ENCODE data around the gene TBX15.
"Not testable (repeated sequence)": the region's sequence is repeated elsewhere in the genome, so short reads cannot be mapped to it uniquely, and the experiment has no call there.

TBX15 gene

GRCh38 chr1:118923319-118923718 is 64.8 kb downstream of the TBX15 start:
- no peak for DNase-seq

GRCh38 chr1:118921994-118922393 is 66.1 kb downstream of the TBX15 start:
- no peak for DNase-seq

GRCh38 chr1:118920124-118920717 is 67.9 kb downstream of the TBX15 start:
- no peak for DNase-seq

GRCh38 chr1:118918940-118919259 is 69.2 kb downstream of the TBX15 start:
- no peak for DNase-seq

GRCh38 chr1:118918230-118918939 is 69.8 kb downstream of the TBX15 start:
- no peak for DNase-seq

- DNase-seq, result not testable (repeated sequence)
These were observed 71.8 kb downstream of the TBX15 start for GRCh38 chr1:118916346-118916745.

GRCh38 chr1:118914379-118915161 is 73.6 kb downstream of the TBX15 start:
- no peak for DNase-seq

- DNase-seq, result no peak
These were observed 74.3 kb downstream of the TBX15 start for GRCh38 chr1:118913818-118914217.

- DNase-seq, result no peak
These were observed 75.6 kb downstream of the TBX15 start for GRCh38 chr1:118912574-118912973.

GRCh38 chr1:118911571-118911970 is 76.6 kb downstream of the TBX15 start:
- no peak for DNase-seq

- no peak for DNase-seq
These were observed 80.7 kb downstream of the TBX15 start for GRCh38 chr1:118907466-118907865.

- DNase-seq, result no peak
These were observed 82.5 kb downstream of the TBX15 start for GRCh38 chr1:118905671-118906070.

GRCh38 chr1:118905196-118905595 is 82.9 kb downstream of the TBX15 start:
- DNase-seq, result no peak

GRCh38 chr1:118902711-118903191 is 85.4 kb downstream of the TBX15 start:
- no peak for DNase-seq

- DNase-seq, result no peak
These were observed 85.8 kb downstream of the TBX15 start for GRCh38 chr1:118902299-118902698.

GRCh38 chr1:118900643-118901440 is 87.3 kb downstream of the TBX15 start:
- DNase-seq, result no peak

GRCh38 chr1:118899340-118899739 is 88.8 kb downstream of the TBX15 start:
- DNase-seq, result no peak

- no peak for DNase-seq
These were observed 89.4 kb downstream of the TBX15 start for GRCh38 chr1:118898712-118899111.

GRCh38 chr1:118896416-118896815 is 91.7 kb downstream of the TBX15 start:
- no peak for DNase-seq

GRCh38 chr1:118894836-118895235 is 93.3 kb downstream of the TBX15 start:
- DNase-seq, result no peak

- no peak for DNase-seq
These were observed 97.2 kb downstream of the TBX15 start for GRCh38 chr1:118890851-118891384.

GRCh38 chr1:118884946-118885345 is 103.2 kb downstream of the TBX15 start:
- no peak for DNase-seq

GRCh38 chr1:118881751-118882150 is 106.4 kb downstream of the TBX15 start:
- no peak for DNase-seq

Measured in CD4-positive, alpha-beta T cell treated with Interleukin-21 for 1 hour (primary cell).